Muscle of leg (tissue), 11 donors: ENCODE results near the gene NFKB1. TPM values are rescaled to one million over a fixed set of nuclear protein-coding genes. Genes with fewer than 3 reads are reported as not detected.

Experiments used
- DNase-seq: peaks from one replicate; pipeline ENCODE4 v3.0.0; 2013
- H3K27ac ChIP-seq: one replicate; pipeline ENCODE4 v1.5.1; 2013; ENCODE audit warnings: mild to moderate bottlenecking, low read length, control low read depth
- H3K27me3 ChIP-seq: one replicate; pipeline ENCODE4 v1.6.1; 2013; ENCODE audit warnings: low read length; ENCODE audit not compliant: control insufficient read depth, insufficient read depth
- H3K36me3 ChIP-seq: one replicate; pipeline ENCODE4 v1.6.1; 2013; ENCODE audit warnings: low read length; ENCODE audit not compliant: control insufficient read depth, insufficient read depth
- H3K4me1 ChIP-seq: one replicate; pipeline ENCODE4 v1.6.1; 2013; ENCODE audit warnings: low read length; ENCODE audit not compliant: control insufficient read depth, insufficient read depth
- H3K4me3 ChIP-seq: one replicate; pipeline ENCODE4 v1.5.1; 2013; ENCODE audit warnings: low read length, control low read depth
- H3K9me3 ChIP-seq: replicated peaks from 2 replicates; pipeline ENCODE4 v1.6.1; 2013; ENCODE audit warnings: low read depth, low read length; ENCODE audit not compliant: control insufficient read depth
- WGBS: methylation state at CpG from one replicate; pipeline ENCODE4 v1.1.5; 2013; ENCODE audit warnings: missing lambda C conversion rate; ENCODE audit not compliant: insufficient coverage; 5-methylcytosine and 5-hydroxymethylcytosine counted together
- polyA plus RNA-seq, 8 donors: library from polyadenylated mRNA; unstranded; fragments of 120-200 nt; gene quantifications; one replicate each; pipeline versions ENCODE4 v1.2.1 to v1.2.3, GENCODE V29; 2013; ENCODE audit warnings: inconsistent platforms in 1 of 8, low replicate concordance in 1 of 8; ENCODE audit not compliant: insufficient read length in 8 of 8, insufficient read depth in 1 of 8
- total RNA-seq: library from RNA; stranded (reverse); fragments of 120-200 nt; gene quantifications from one replicate; pipeline ENCODE4 v1.2.4, GENCODE V29; 2013

Gene NFKB1
- total and polyA plus RNA-seq, 9 donors = 16.4 to 26.2 (median 19.5) TPM

- Histone ChIP-seq H3K4me1 (no peaks in the 10 kb centered on the region), H3K27ac (no peak overlapping the region), H3K9me3 (no peaks in the 10 kb centered on the region), H3K27me3 (no peaks in the 10 kb centered on the region), H3K4me3 (no peak overlapping the region), H3K36me3 (no peaks in the 10 kb centered on the region)
- WGBS = no CpG with 5 or more reads among the region's 5 CpGs
- no peak for DNase-seq
These were observed 156.0 kb downstream of the NFKB1 start for GRCh38 chr4:102657206-102657605.

GRCh38 chr4:102663073-102663472, 161.9 kb downstream of the NFKB1 start:
- DNase-seq = no peak
- H3K9me3 ChIP-seq = no peaks in the 10 kb centered on the region
- peaks cover 3% of the 10 kb centered on the region for H3K36me3 ChIP-seq
- H3K27ac ChIP-seq = no peak overlapping the region
- no peaks in the 10 kb centered on the region for H3K4me1 ChIP-seq
- H3K4me3 ChIP-seq = no peak overlapping the region
- WGBS = no CpG with 5 or more reads among the region's 1 CpG
- no peaks in the 10 kb centered on the region for H3K27me3 ChIP-seq

DNA sequence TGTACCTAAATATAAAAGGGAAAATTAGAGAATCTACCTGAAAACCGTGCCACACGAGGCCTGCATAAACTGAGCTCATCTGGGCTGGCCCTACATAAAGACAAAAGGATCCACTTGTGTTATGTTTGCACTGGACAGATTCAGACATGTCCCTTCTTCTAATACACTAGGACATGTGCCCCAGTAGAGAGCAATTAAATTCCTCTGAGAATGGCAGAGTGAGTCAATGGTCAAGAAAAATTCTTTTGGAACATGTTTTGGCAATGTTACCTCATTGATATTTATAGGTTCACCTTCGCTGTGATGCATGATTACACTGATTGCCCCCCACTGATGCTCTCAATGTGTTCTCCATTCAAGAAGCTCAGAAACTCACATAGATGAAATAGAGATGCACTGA, 164.4 kb downstream of the NFKB1 start:
- no peak for DNase-seq
- 50% methylated on average over 1 of the region's 3 CpGs for WGBS
- Histone ChIP-seq H3K27ac (no peak overlapping the region), H3K9me3 (no peaks in the 10 kb centered on the region), H3K27me3 (no peaks in the 10 kb centered on the region), H3K4me1 (no peaks in the 10 kb centered on the region), H3K4me3 (no peak overlapping the region), H3K36me3 (peaks cover 3% of the 10 kb centered on the region)

Other genes starting within 250 kb of the NFKB1 start
- 4.7 TPM for gene SLC39A8, start 155.9 kb upstream of the NFKB1 start, total RNA-seq
- 1 to 10 TPM; 2.1 to 4.8 (median 3.4) TPM for gene SLC39A8, start 155.9 kb upstream of the NFKB1 start, polyA plus RNA-seq